Astrocyte of the cerebellum (primary cell): Measurements from ENCODE around the gene OCSTAMP.

Source experiments
- DNase-seq: peaks from one replicate; pipeline ENCODE4 v3.0.0-alpha.2; 2011; ENCODE audit warnings: low read depth
- H3K4me3 ChIP-seq: 2 replicates; pipeline ENCODE4 v1.5.1; 2011; ENCODE audit warnings: mild to moderate bottlenecking, low read depth, low read length, moderate library complexity
- in situ Hi-C: cut with HindIII; loops from 2 replicates; pipeline ENCODE4 v1.10.0; 2017; ENCODE audit warnings: low sequenced_read_pairs
- TF ChIP-seq, protein P1 (sequence below): IDR thresholded peaks from 2 replicates; pipeline ENCODE4 v1.5.1; 2012; ENCODE audit warnings: low read length, low read depth, moderate library complexity, mild to moderate bottlenecking; ENCODE audit errors: missing control alignments

OCSTAMP gene

DNA sequence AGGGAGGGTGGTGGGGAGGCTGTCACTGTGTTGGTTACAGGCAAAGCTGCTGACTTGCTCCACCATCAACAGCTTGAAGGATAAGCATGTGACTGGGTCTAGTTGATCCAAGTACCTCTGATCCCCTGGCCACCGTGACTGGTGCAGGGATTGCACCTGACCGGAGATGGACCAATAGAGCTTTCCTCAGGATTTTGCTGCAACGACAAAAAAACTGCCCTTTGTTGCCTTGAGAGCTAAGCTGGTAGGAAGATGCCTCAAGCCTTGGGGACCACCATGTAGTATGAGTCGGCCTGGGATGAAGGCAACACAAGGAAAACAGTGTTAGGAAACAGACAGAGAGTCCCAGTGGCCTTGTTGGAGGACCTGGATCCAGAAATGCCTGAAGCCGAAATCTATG, 1.8 kb downstream of the OCSTAMP start:
- TF ChIP-seq, protein P1, sequence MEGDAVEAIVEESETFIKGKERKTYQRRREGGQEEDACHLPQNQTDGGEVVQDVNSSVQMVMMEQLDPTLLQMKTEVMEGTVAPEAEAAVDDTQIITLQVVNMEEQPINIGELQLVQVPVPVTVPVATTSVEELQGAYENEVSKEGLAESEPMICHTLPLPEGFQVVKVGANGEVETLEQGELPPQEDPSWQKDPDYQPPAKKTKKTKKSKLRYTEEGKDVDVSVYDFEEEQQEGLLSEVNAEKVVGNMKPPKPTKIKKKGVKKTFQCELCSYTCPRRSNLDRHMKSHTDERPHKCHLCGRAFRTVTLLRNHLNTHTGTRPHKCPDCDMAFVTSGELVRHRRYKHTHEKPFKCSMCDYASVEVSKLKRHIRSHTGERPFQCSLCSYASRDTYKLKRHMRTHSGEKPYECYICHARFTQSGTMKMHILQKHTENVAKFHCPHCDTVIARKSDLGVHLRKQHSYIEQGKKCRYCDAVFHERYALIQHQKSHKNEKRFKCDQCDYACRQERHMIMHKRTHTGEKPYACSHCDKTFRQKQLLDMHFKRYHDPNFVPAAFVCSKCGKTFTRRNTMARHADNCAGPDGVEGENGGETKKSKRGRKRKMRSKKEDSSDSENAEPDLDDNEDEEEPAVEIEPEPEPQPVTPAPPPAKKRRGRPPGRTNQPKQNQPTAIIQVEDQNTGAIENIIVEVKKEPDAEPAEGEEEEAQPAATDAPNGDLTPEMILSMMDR, result no peak
- no peak for DNase-seq
- H3K4me3 ChIP-seq, result no peak overlapping the region
- in situ Hi-C loops, result no loop called here

DNA sequence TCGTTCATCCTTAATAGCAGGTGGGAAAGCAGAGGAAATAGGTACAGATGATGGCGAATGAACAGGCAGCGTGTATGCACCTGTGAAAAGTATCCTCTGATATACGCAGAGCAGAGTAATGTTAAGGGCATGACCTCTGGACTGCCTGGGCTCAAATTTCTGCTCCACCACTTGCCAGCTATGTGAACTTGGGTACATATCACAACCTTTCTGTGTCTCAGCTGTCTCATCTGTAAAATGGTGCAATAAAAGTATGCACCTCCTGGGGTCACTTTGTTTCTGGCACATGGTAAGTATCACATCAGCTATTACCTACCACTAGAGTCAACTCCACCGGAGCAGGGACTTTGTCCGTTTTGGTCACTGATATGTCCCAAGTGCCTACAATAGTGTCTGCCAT, 2.5 kb downstream of the OCSTAMP start:
- H3K4me3 ChIP-seq, result no peak overlapping the region
- in situ Hi-C loops, result no loop called here
- TF ChIP-seq, protein P1, result no peak
- no peak for DNase-seq

DNA sequence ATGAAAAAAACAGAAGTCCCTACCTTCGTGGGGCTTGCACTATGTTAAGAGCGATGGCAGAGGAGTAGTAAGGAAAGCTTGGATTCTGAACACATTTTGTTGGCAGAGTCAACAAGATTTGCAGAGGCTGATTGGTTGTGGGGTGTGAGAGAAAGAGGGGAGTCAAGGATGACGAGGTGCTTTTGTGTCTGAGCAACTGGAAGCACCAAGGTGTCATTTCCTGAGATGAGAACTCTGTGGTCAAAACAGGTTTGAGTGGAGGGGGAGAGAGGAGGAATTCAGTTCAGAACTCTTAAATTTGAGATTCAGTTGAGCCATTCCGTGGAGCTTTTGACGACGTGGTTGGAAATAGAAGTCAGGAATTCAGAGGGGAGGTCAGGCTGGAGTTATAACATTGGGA, 3.5 kb downstream of the OCSTAMP start:
- in situ Hi-C loops, result no loop called here
- TF ChIP-seq, protein P1, result no peak
- DNase-seq, result no peak

DNA sequence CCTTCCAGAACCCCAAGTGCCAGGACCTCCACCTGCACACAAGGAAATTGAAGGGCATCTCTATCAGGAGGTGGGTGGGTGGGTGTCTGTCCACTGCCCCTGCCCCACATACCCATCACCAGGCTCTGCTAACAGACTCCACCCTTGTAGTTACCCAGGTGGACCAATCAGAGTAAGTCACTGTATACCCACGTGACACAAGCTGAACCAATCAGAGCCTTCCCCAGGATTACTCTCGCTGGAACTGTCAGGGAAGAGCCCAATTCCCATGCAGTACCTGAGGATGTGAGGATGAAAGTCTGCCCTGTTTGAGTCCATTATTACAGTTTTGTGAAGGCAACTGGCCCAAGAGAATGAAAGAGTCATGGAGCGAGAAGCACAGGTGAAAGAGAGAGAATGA, 4.2 kb downstream of the OCSTAMP start:
- TF ChIP-seq, protein P1, result no peak
- H3K4me3 ChIP-seq, result no peak overlapping the region
- no peak for DNase-seq
- in situ Hi-C loops, result no loop called here

More for the DNA sequence above, 3.5 kb downstream of the OCSTAMP start:
- no peak overlapping the region for H3K4me3 ChIP-seq

DNA sequence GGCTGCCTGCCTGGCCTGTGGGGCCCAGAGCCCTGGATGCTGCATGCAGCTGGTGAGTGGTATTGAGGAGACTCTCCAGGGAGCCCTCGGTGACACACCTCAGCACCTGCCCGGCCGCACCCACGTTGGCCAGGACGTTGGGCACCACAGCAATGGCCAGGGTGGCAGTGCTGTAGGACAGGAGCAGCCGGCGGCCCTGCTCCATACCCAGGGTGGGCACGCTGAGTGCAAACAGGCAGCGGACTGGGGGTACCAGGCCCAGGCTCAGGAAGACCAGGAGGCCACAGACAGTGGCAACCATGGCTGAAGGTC, 4.7 kb downstream of the OCSTAMP start:
- TF ChIP-seq, protein P1, result no peak
- no peak for DNase-seq
- in situ Hi-C loops, result no loop called here
- no peak overlapping the region for H3K4me3 ChIP-seq

DNA sequence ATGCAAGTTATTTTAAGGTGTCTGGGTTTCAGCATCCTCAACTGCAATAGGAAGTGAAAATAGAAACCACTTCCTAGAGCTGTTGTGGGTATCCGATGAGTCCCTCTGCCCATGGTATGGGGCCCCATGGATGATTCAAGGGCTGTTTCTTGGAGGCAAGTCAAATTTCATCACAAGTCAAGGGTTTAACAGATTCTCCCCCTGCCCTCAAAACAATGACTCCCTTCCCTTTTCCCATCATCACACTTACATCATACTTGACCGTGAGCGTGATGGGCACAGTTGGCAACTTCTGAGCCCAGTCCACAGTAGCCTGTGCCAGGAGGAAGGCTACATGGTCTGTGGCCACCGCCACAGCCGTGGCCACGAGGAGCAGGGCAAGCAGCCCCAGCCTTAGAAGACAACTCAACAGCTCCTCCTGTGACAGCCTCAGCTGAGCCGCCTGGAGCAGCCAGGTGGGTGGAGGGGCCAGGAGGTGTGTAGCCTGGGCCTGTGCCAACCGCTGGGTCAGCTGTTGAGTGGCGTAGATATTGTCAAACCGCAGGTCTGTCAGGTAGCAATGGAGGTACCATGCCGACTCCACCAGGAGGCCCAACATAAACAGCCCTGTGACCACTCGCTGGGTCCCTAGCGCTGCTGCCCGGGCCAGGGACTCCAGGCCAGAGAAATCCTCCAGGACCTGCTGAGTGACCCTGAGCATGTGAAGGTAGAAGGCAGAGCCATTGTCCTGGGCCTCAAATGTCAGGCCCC, 5.2 kb downstream of the OCSTAMP start:
- TF ChIP-seq, protein P1, result no peak
- in situ Hi-C loops, result no loop called here
- no peak overlapping the region for H3K4me3 ChIP-seq
- DNase-seq, result no peak
